GM12891 (cell line): ENCODE data around the gene MYH9.

Experiments
- POLR2A ChIP-seq: IDR thresholded peaks from 2 replicates; pipeline ENCODE4 v1.6.1; 2011; ENCODE audit warnings: low read depth, low read length, control low read depth
- POLR2AphosphoS5 ChIP-seq: IDR thresholded peaks from 2 replicates; pipeline ENCODE4 v1.6.1; 2011; ENCODE audit warnings: low read depth, low read length, control low read depth
- SPI1 ChIP-seq: IDR thresholded peaks from 2 replicates; pipeline ENCODE4 v1.6.1; 2011; ENCODE audit warnings: low read depth, low read length, control low read depth
- TAF1 ChIP-seq: IDR thresholded peaks from 2 replicates; pipeline ENCODE4 v1.6.1; 2011; ENCODE audit warnings: low read depth, low read length, control low read depth

GRCh38 chr22:36279219-36279666 is 108.5 kb downstream of the MYH9 start:
- TF ChIP-seq POLR2A (no peak), TAF1 (no peak), POLR2AphosphoS5 (no peak), SPI1 (no peak)
